Suprapubic skin (tissue), 4 donors: Measurements from ENCODE around the gene ASPA. TPM values are rescaled to one million over a fixed set of nuclear protein-coding genes. Genes with fewer than 3 reads are reported as not detected.

Experiments used
- DNase-seq, 2 donors: peaks; one replicate each; pipeline ENCODE4 v3.0.0-alpha.2; 2019; ENCODE audit warnings: low spot score in 2 of 2
- H3K27ac ChIP-seq: fragments of 200-600 bp; sonication (generic); one replicate; pipeline ENCODE4 v1.5.1; 2019
- H3K27me3 ChIP-seq: fragments of 200-600 bp; sonication (generic); one replicate; pipeline ENCODE4 v1.5.1; 2019
- H3K36me3 ChIP-seq: fragments of 200-600 bp; sonication (generic); one replicate; pipeline ENCODE4 v1.5.1; 2019
- H3K4me1 ChIP-seq: fragments of 200-600 bp; sonication (generic); one replicate; pipeline ENCODE4 v1.5.1; 2019
- H3K4me3 ChIP-seq: fragments of 200-600 bp; sonication (generic); one replicate; pipeline ENCODE4 v1.5.1; 2019; ENCODE audit warnings: mild to moderate bottlenecking
- H3K9me3 ChIP-seq: fragments of 200-600 bp; sonication (generic); one replicate; pipeline ENCODE4 v1.5.1; 2019
- CTCF ChIP-seq, 2 donors: fragments of 200-600 bp in 1 of 2; fragments of 450-650 bp in 1 of 2; sonication (generic) in 1 of 2; IDR thresholded peaks; one replicate each; pipeline ENCODE4 v1.5.1; 2016 to 2019; ENCODE audit warnings: antibody characterized with exemption in 2 of 2, mild to moderate bottlenecking in 1 of 2, moderate library complexity in 1 of 2
- EP300 ChIP-seq: sonication (generic); formaldehyde crosslinking; IDR thresholded peaks from one replicate; pipeline ENCODE4 v1.6.1; 2017; ENCODE audit warnings: antibody characterized with exemption
- POLR2A ChIP-seq, 2 donors: fragments of 450-650 bp; IDR thresholded peaks; one replicate each; pipeline ENCODE4 v1.6.1; 2017; ENCODE audit warnings: antibody characterized with exemption in 2 of 2, mild to moderate bottlenecking in 2 of 2, moderate library complexity in 2 of 2
- POLR2AphosphoS5 ChIP-seq, 3 donors: sonication (generic); formaldehyde crosslinking; IDR thresholded peaks; one replicate each; pipeline ENCODE4 v1.6.1; 2017; ENCODE audit warnings: antibody characterized with exemption in 3 of 3
- WGBS: methylation state at CpG from one replicate; pipeline ENCODE4 v1.1.5; 2018; 5-methylcytosine and 5-hydroxymethylcytosine counted together
- total RNA-seq, 4 donors: library from RNA; depleted of rRNA; stranded (reverse); fragments of >200 nt; gene quantifications; one replicate each; pipeline ENCODE4 v1.1.0, GENCODE V29; 2016

Gene ASPA
- total RNA-seq, 4 donors from 2014 or later: 0.98 to 5.4 (median 1.8) TPM

- 40% methylated on average over 19 of the region's 32 CpGs for WGBS
Measured at GRCh38 chr17:3529817-3530741, 54.3 kb downstream of the ASPA start.

DNA sequence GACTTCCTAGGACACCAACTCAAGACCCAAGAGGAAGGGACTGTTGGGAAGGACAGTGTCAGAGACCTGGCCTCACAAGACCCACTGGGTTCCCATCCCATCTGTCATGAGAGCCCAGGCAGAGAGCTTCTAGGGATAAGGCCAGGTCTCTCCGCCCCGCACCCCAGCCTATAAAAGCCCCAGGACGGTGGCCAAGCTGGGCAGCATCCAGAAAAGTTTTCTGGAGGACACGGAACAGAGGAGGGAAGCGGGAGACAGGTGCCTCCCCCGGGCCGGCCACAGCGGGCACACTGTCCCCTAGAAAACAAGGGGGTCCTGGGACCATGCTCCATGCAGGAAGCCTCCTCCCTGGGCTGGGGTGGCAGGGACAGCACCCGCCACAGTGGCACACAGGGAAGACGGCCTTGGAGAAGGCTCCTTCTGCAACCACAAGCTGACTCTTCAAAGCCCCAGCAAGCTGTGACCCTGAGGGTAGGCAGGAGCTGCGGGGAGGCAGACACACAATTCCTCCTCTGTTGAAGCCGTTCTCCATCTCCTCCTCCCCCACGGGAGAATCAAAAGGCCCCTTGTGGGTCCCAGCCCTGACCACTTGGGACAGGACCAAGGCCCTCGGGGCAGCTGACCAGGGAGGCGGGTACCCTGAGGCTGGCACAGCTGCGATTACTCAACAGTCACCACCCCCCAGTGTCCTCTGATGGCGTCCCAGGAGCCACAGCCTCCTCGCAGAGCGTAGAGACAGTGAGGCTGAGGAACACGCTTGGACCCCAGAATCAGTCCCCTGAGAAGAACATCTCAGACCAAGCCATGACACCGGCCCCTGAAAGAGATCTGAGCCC lies 55.7 kb downstream of the ASPA start:
- peak in 1 of 2 donors; percentile 39 for DNase-seq

More at GRCh38 chr17:3529817-3530741, 54.3 kb downstream of the ASPA start:
- no peak for DNase-seq
- no peaks in the 10 kb centered on the region for H3K27me3 ChIP-seq
- H3K27ac ChIP-seq: peak overlapping the region; percentile 12
- no peak overlapping the region for H3K4me3 ChIP-seq
- TF ChIP-seq POLR2AphosphoS5 (IDR thresholded peaks at IDR 0.05) (no peak), EP300 (no peak), CTCF (IDR thresholded peaks at IDR 0.05) (no peak), POLR2A (IDR thresholded peaks at IDR 0.05) (no peak)
- peaks cover 4% of the 10 kb centered on the region for H3K36me3 ChIP-seq
- no peaks in the 10 kb centered on the region for H3K9me3 ChIP-seq
- H3K4me1 ChIP-seq: peaks cover 10% of the 10 kb centered on the region

GRCh38 chr17:3532106-3532858 lies 56.5 kb downstream of the ASPA start:
- H3K27ac ChIP-seq: no peak overlapping the region
- no peaks in the 10 kb centered on the region for H3K27me3 ChIP-seq
- H3K4me3 ChIP-seq: no peak overlapping the region
- no peaks in the 10 kb centered on the region for H3K9me3 ChIP-seq
- peak in 1 of 2 donors; percentile 56 for DNase-seq
- H3K36me3 ChIP-seq: no peaks in the 10 kb centered on the region
- TF ChIP-seq POLR2A (IDR thresholded peaks at IDR 0.05): no peak
- TF ChIP-seq CTCF (IDR thresholded peaks at IDR 0.05): no peak
- TF ChIP-seq EP300: no peak
- TF ChIP-seq POLR2AphosphoS5 (IDR thresholded peaks at IDR 0.05): no peak
- peaks cover 20% of the 10 kb centered on the region for H3K4me1 ChIP-seq
- 81% methylated on average over 8 of the region's 36 CpGs for WGBS

More for the DNA sequence above, 55.7 kb downstream of the ASPA start:
- Histone ChIP-seq H3K4me1 (peaks cover 18% of the 10 kb centered on the region), H3K9me3 (no peaks in the 10 kb centered on the region), H3K27me3 (no peaks in the 10 kb centered on the region), H3K36me3 (peaks cover 4% of the 10 kb centered on the region), H3K27ac (peak overlapping the region; percentile 12), H3K4me3 (no peak overlapping the region)
- 79% methylated on average over 7 of the region's 21 CpGs for WGBS
- TF ChIP-seq POLR2A (IDR thresholded peaks at IDR 0.05) (no peak), CTCF (IDR thresholded peaks at IDR 0.05) (no peak), POLR2AphosphoS5 (IDR thresholded peaks at IDR 0.05) (no peak), EP300 (no peak)

GRCh38 chr17:3532859-3533142 lies 57.0 kb downstream of the ASPA start:
- 96% methylated on average over 3 of the region's 10 CpGs for WGBS
- Histone ChIP-seq H3K4me1 (peaks cover 20% of the 10 kb centered on the region), H3K4me3 (no peak overlapping the region), H3K27me3 (no peaks in the 10 kb centered on the region), H3K27ac (no peak overlapping the region), H3K36me3 (no peaks in the 10 kb centered on the region), H3K9me3 (no peaks in the 10 kb centered on the region)
- no peak for TF ChIP-seq POLR2AphosphoS5 (IDR thresholded peaks at IDR 0.05)
- TF ChIP-seq CTCF (IDR thresholded peaks at IDR 0.05): no peak
- TF ChIP-seq EP300: no peak
- no peak for TF ChIP-seq POLR2A (IDR thresholded peaks at IDR 0.05)
- no peak for DNase-seq
